SK-N-SH treated with all-trans-retinoic acid at 6 μM for 48 hours (cell line): Measurements from ENCODE around the gene GALC.

Experiments
- ATAC-seq: fragments of 200-7000 bp; cut with Tn5 transposase; 3 replicates; pipeline ENCODE4 v1.9.1; 2020; ENCODE audit warnings: mild to moderate bottlenecking, moderate library complexity
- ARNTL ChIP-seq: fragments of 450-650 bp; formaldehyde crosslinking; IDR thresholded peaks from 2 replicates; pipeline ENCODE4 v1.5.0; 2020; ENCODE audit warnings: low read depth, mild to moderate bottlenecking, moderate library complexity, borderline replicate concordance
- BACH2 ChIP-seq: fragments of 250-450 bp; sonication (Bioruptor Pico); IDR thresholded peaks from 2 replicates; pipeline ENCODE4 v1.9.0; 2021; ENCODE audit warnings: mild to moderate bottlenecking, borderline replicate concordance
- CSDC2 ChIP-seq: fragments of 250-450 bp; sonication (Bioruptor Pico); IDR thresholded peaks from 2 replicates; pipeline ENCODE4 v1.5.0; 2020; ENCODE audit warnings: mild to moderate bottlenecking, moderate library complexity
- GLIS3 ChIP-seq: fragments of 250-450 bp; sonication (Bioruptor Pico); IDR thresholded peaks from 2 replicates; pipeline ENCODE4 v1.5.0; 2020; ENCODE audit warnings: mild to moderate bottlenecking, moderate library complexity
- ISL1 ChIP-seq: fragments of 250-450 bp; sonication (Bioruptor Pico); IDR thresholded peaks from 2 replicates; pipeline ENCODE4 v2.1.2; 2022; ENCODE audit warnings: mild to moderate bottlenecking, moderate library complexity
- PPARA ChIP-seq: fragments of 250-450 bp; sonication (Bioruptor Pico); IDR thresholded peaks from 2 replicates; pipeline ENCODE4 v1.5.0; 2020; ENCODE audit warnings: mild to moderate bottlenecking, borderline replicate concordance
- RARB ChIP-seq: fragments of 250-450 bp; sonication (Bioruptor Pico); IDR thresholded peaks from 2 replicates; pipeline ENCODE4 v1.8.0; 2021; ENCODE audit warnings: mild to moderate bottlenecking, moderate library complexity
- SNAI2 ChIP-seq: fragments of 250-450 bp; sonication (Bioruptor Pico); IDR thresholded peaks from 2 replicates; pipeline ENCODE4 v1.5.0; 2020; ENCODE audit warnings: mild to moderate bottlenecking, moderate library complexity
- TCF4 ChIP-seq: fragments of 250-450 bp; sonication (Bioruptor Pico); IDR thresholded peaks from 2 replicates; pipeline ENCODE4 v1.8.0; 2021; ENCODE audit warnings: mild to moderate bottlenecking, moderate library complexity, borderline replicate concordance
- TOX ChIP-seq: fragments of 250-450 bp; sonication (Bioruptor Pico); IDR thresholded peaks from 2 replicates; pipeline ENCODE4 v1.8.0; 2021; ENCODE audit warnings: mild to moderate bottlenecking, moderate library complexity, borderline replicate concordance
- ZC3H10 ChIP-seq: fragments of 250-450 bp; sonication (Bioruptor Pico); IDR thresholded peaks from 2 replicates; pipeline ENCODE4 v1.5.1; 2021; ENCODE audit warnings: mild to moderate bottlenecking, moderate library complexity
- ZFP3 ChIP-seq: fragments of 250-450 bp; sonication (Bioruptor Pico); IDR thresholded peaks from 2 replicates; pipeline ENCODE4 v1.5.0; 2020; ENCODE audit warnings: mild to moderate bottlenecking, moderate library complexity
- ZFP30 ChIP-seq: fragments of 450-650 bp; formaldehyde crosslinking; IDR thresholded peaks from 2 replicates; pipeline ENCODE4 v1.5.0; 2022; ENCODE audit warnings: mild to moderate bottlenecking, moderate library complexity
- ZNF70 ChIP-seq: fragments of 450-650 bp; formaldehyde crosslinking; IDR thresholded peaks from 2 replicates; pipeline ENCODE4 v1.5.0; 2020; ENCODE audit warnings: mild to moderate bottlenecking, moderate library complexity
- ZNF8 ChIP-seq: fragments of 450-650 bp; formaldehyde crosslinking; IDR thresholded peaks from 2 replicates; pipeline ENCODE4 v1.5.0; 2020; ENCODE audit warnings: mild to moderate bottlenecking, moderate library complexity
- TF ChIP-seq, protein P1 (sequence below): fragments of 250-450 bp; sonication (Bioruptor Pico); IDR thresholded peaks from 2 replicates; pipeline ENCODE4 v1.5.1; 2021; ENCODE audit warnings: mild to moderate bottlenecking, moderate library complexity
- TF ChIP-seq, protein P2 (sequence below): fragments of 250-450 bp; sonication (Bioruptor Pico); IDR thresholded peaks from 2 replicates; pipeline ENCODE4 v1.8.0; 2020; ENCODE audit warnings: mild to moderate bottlenecking, moderate library complexity, borderline replicate concordance
- TF ChIP-seq, protein P3 (sequence below): fragments of 250-450 bp; sonication (Bioruptor Pico); IDR thresholded peaks from 2 replicates; pipeline ENCODE4 v1.5.1; 2020; ENCODE audit warnings: low read depth, mild to moderate bottlenecking, moderate library complexity
- TF ChIP-seq, protein P4 (sequence below): fragments of 250-450 bp; sonication (Bioruptor Pico); IDR thresholded peaks from 2 replicates; pipeline ENCODE4 v1.8.0; 2021; ENCODE audit warnings: low read depth, mild to moderate bottlenecking, moderate library complexity, borderline replicate concordance
- TF ChIP-seq, protein P5 (sequence below): fragments of 250-450 bp; sonication (Bioruptor Pico); IDR thresholded peaks from 2 replicates; pipeline ENCODE4 v1.5.0; 2020; ENCODE audit warnings: mild to moderate bottlenecking, moderate library complexity

The GALC gene

DNA sequence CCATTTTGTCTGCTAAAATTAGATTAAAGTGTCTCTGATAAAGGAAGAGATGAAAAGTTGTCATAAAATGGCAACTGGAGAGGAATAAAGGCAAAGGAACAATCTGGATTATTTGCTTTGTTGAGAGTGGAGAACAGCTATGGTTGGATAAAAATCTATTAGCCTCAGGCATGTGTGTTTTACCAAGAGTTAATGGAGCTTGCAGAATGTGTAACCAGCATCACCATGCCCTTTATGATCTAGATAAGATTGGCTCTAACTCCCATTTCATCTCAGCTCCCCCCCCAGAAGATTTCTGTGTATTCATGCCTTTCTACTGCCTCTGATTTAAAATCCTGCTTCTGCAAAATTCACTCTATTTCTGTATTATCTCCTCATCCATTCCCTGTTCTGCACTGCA is 93.8 kb downstream of the GALC start:
- no peak for ATAC-seq
- TF ChIP-seq TOX (CRISPR knock-in tag) (no peak), ISL1 (CRISPR knock-in tag) (no peak), TCF4 (no peak; the same call in 1 of the 2 replicates), ZFP3 (CRISPR knock-in tag) (no peak), BACH2 (CRISPR knock-in tag) (no peak), ZFP30 (CRISPR knock-in tag) (no peak)
- TF ChIP-seq, protein P1, sequence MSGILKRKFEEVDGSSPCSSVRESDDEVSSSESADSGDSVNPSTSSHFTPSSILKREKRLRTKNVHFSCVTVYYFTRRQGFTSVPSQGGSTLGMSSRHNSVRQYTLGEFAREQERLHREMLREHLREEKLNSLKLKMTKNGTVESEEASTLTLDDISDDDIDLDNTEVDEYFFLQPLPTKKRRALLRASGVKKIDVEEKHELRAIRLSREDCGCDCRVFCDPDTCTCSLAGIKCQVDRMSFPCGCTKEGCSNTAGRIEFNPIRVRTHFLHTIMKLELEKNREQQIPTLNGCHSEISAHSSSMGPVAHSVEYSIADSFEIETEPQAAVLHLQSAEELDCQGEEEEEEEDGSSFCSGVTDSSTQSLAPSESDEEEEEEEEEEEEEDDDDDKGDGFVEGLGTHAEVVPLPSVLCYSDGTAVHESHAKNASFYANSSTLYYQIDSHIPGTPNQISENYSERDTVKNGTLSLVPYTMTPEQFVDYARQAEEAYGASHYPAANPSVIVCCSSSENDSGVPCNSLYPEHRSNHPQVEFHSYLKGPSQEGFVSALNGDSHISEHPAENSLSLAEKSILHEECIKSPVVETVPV (CRISPR knock-in tag), result no peak
- TF ChIP-seq, protein P2, sequence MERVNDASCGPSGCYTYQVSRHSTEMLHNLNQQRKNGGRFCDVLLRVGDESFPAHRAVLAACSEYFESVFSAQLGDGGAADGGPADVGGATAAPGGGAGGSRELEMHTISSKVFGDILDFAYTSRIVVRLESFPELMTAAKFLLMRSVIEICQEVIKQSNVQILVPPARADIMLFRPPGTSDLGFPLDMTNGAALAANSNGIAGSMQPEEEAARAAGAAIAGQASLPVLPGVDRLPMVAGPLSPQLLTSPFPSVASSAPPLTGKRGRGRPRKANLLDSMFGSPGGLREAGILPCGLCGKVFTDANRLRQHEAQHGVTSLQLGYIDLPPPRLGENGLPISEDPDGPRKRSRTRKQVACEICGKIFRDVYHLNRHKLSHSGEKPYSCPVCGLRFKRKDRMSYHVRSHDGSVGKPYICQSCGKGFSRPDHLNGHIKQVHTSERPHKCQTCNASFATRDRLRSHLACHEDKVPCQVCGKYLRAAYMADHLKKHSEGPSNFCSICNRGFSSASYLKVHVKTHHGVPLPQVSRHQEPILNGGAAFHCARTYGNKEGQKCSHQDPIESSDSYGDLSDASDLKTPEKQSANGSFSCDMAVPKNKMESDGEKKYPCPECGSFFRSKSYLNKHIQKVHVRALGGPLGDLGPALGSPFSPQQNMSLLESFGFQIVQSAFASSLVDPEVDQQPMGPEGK, result no peak
- TF ChIP-seq, protein P3, sequence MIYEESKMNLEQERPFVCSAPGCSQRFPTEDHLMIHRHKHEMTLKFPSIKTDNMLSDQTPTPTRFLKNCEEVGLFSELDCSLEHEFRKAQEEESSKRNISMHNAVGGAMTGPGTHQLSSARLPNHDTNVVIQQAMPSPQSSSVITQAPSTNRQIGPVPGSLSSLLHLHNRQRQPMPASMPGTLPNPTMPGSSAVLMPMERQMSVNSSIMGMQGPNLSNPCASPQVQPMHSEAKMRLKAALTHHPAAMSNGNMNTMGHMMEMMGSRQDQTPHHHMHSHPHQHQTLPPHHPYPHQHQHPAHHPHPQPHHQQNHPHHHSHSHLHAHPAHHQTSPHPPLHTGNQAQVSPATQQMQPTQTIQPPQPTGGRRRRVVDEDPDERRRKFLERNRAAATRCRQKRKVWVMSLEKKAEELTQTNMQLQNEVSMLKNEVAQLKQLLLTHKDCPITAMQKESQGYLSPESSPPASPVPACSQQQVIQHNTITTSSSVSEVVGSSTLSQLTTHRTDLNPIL (CRISPR knock-in tag), result no peak
- TF ChIP-seq, all 23 proteins: peak for 0

DNA sequence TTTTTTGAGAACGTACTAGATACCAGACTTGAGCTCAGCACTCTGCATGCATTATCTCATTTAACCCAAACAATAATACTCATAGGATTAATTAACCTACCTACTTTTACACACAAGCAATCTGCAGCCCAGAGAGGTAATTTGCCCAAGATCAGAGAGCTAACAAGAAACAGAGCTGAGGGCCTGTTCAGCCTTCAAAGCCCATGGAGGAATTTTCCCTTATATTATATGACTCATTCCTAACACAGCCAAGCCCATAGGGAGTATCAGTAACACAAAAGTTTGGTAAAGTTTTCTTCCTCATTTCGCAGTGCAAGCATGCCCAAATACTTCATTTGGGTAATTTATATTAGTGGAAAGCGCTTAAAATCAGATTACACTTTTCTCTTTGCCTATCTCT is 94.7 kb downstream of the GALC start:
- TF ChIP-seq ARNTL (CRISPR knock-in tag), result no peak
- TF ChIP-seq, protein P1 (CRISPR knock-in tag), result no peak
- TF ChIP-seq ZC3H10 (CRISPR knock-in tag), result no peak
- no peak for ATAC-seq

DNA sequence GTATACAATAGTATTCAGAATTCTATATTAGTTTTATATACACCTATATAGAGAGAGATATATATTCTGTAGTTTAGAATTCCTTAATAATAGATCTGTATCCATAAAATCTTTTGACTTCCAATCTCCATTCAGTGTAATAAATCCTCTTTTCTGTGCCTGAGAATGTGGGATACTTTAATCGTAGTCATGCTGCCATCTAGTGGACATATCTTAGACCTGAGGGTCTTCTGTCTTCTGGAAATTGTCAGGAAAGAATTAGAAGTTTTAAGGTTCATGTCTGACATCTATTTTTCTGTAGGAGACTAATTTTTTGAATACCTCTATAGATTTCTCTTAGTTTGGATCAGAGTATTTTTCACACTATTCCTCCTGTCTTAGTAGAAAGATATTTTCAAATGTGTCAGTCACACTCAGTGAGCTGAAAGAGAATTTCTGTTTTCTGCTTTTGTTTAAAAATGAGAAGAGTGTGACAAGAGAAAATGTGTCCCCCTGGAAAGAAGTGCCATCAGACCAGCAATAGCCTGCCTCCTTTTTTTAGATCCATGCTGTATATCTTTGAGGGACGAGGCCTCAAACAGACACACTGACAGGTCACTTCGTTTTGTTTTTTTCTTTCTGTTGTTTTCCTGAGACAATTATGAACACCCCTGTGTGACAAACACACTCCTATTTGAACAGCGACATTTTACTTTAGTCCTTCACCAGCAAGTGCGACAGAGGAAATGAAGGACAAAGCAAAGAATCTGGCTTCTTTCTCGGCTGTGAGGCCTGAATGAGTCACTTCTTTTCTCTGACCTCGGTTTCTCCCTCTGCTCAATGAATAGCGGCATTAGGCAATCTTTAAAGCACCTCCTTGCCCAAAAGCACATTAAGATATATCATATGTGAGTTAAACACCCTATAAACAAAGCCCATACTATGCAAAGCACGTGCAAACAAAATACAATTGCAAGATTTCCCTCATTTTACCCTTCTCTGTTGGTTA is 96.3 kb downstream of the GALC start:
- ATAC-seq, result peak; percentile 82
- TF ChIP-seq ZFP30 (CRISPR knock-in tag), result no peak
- TF ChIP-seq CSDC2 (CRISPR knock-in tag), result no peak
- no peak for TF ChIP-seq RARB (CRISPR knock-in tag)
- TF ChIP-seq SNAI2 (CRISPR knock-in tag), result no peak
- TF ChIP-seq GLIS3 (CRISPR knock-in tag), result no peak
- no peak for TF ChIP-seq ZNF8 (CRISPR knock-in tag)
- TF ChIP-seq, protein P4, sequence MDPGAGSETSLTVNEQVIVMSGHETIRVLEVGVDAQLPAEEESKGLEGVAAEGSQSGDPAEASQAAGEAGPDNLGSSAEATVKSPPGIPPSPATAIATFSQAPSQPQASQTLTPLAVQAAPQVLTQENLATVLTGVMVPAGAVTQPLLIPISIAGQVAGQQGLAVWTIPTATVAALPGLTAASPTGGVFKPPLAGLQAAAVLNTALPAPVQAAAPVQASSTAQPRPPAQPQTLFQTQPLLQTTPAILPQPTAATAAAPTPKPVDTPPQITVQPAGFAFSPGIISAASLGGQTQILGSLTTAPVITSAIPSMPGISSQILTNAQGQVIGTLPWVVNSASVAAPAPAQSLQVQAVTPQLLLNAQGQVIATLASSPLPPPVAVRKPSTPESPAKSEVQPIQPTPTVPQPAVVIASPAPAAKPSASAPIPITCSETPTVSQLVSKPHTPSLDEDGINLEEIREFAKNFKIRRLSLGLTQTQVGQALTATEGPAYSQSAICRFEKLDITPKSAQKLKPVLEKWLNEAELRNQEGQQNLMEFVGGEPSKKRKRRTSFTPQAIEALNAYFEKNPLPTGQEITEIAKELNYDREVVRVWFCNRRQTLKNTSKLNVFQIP, result no peak

DNA sequence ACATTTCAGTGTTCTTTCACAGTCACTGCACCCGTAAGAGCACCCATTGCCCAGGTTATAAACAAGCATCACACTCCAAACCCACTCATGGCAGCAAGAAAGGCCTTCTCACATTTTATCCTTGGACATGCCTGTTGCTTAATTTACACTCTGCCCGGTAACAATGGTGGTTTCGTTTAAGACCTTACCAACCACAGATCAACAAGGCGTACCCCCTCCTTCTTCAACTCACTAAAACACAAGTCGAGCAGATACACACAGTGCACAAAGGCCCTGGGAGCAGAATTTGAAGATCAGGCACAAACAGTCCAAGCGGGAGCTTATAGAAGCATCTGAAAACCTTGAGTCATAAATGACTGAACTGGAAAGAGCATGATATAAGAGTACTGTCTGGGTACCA is 98.1 kb downstream of the GALC start:
- ATAC-seq, result no peak
- TF ChIP-seq RARB (CRISPR knock-in tag) (no peak), ZNF70 (CRISPR knock-in tag) (no peak), BACH2 (CRISPR knock-in tag) (no peak), SNAI2 (CRISPR knock-in tag) (no peak), PPARA (CRISPR knock-in tag) (no peak), TCF4 (no peak)
- TF ChIP-seq, protein P3 (CRISPR knock-in tag), result no peak
- TF ChIP-seq, protein P1 (CRISPR knock-in tag), result no peak
- TF ChIP-seq, protein P5, sequence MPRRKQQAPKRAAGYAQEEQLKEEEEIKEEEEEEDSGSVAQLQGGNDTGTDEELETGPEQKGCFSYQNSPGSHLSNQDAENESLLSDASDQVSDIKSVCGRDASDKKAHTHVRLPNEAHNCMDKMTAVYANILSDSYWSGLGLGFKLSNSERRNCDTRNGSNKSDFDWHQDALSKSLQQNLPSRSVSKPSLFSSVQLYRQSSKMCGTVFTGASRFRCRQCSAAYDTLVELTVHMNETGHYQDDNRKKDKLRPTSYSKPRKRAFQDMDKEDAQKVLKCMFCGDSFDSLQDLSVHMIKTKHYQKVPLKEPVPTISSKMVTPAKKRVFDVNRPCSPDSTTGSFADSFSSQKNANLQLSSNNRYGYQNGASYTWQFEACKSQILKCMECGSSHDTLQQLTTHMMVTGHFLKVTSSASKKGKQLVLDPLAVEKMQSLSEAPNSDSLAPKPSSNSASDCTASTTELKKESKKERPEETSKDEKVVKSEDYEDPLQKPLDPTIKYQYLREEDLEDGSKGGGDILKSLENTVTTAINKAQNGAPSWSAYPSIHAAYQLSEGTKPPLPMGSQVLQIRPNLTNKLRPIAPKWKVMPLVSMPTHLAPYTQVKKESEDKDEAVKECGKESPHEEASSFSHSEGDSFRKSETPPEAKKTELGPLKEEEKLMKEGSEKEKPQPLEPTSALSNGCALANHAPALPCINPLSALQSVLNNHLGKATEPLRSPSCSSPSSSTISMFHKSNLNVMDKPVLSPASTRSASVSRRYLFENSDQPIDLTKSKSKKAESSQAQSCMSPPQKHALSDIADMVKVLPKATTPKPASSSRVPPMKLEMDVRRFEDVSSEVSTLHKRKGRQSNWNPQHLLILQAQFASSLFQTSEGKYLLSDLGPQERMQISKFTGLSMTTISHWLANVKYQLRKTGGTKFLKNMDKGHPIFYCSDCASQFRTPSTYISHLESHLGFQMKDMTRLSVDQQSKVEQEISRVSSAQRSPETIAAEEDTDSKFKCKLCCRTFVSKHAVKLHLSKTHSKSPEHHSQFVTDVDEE, result no peak
